Amniotic epithelial cell (primary cell): ENCODE data around the gene LRWD1.

Source experiments
- DNase-seq: peaks from one replicate; pipeline ENCODE4 v3.0.0-alpha.2; 2010; ENCODE audit warnings: low read depth

LRWD1 gene

GRCh38 chr7:102464577-102465280 lies at the start of gene LRWD1, which contains the start of gene ALKBH4:
TSS of gene LRWD1 (plus strand) at chr7:102464984. CDS start at chr7:102465081, 97 bp downstream.
TSS of gene ALKBH4 (minus strand) at chr7:102464863. CDS start at chr7:102464836, 27 bp downstream.
- peak; percentile 74 for DNase-seq

- DNase-seq, result no peak
Observed at GRCh38 chr7:102415685-102416225, 49.0 kb upstream of the LRWD1 start.

- DNase-seq, result no peak
Observed at GRCh38 chr7:102416406-102416805, 48.4 kb upstream of the LRWD1 start.

- DNase-seq, result no peak
Observed at GRCh38 chr7:102417105-102417504, 47.7 kb upstream of the LRWD1 start.

GRCh38 chr7:102418592-102418991 lies 46.2 kb upstream of the LRWD1 start:
- DNase-seq, result no peak

- no peak for DNase-seq
Observed at GRCh38 chr7:102421706-102422240, 43.0 kb upstream of the LRWD1 start.

GRCh38 chr7:102424129-102424551 lies 40.6 kb upstream of the LRWD1 start:
- no peak for DNase-seq

GRCh38 chr7:102424787-102425218 lies 40.0 kb upstream of the LRWD1 start:
- no peak for DNase-seq

GRCh38 chr7:102425639-102426267 lies 39.0 kb upstream of the LRWD1 start:
- no peak for DNase-seq

GRCh38 chr7:102426268-102427018 lies 38.3 kb upstream of the LRWD1 start:
- no peak for DNase-seq

GRCh38 chr7:102427019-102427405 lies 37.8 kb upstream of the LRWD1 start:
- no peak for DNase-seq

- no peak for DNase-seq
Observed at GRCh38 chr7:102429141-102429899, 35.5 kb upstream of the LRWD1 start.

- DNase-seq, result no peak
Observed at GRCh38 chr7:102431617-102432298, 33.0 kb upstream of the LRWD1 start.

GRCh38 chr7:102432442-102433218 lies 32.2 kb upstream of the LRWD1 start:
- no peak for DNase-seq

GRCh38 chr7:102433219-102434038 lies 31.4 kb upstream of the LRWD1 start, which contains the start of gene ORAI2:
TSS of gene ORAI2 (plus strand) at chr7:102433575. CDS start at chr7:102438957, 5,382 bp downstream.
- DNase-seq, result peak; percentile 38

GRCh38 chr7:102434039-102434486 lies 30.7 kb upstream of the LRWD1 start:
- DNase-seq, result no peak

- no peak for DNase-seq
Observed at GRCh38 chr7:102436118-102436517, 28.7 kb upstream of the LRWD1 start.

- DNase-seq, result peak; percentile 63
Observed at GRCh38 chr7:102439963-102440795, 24.6 kb upstream of the LRWD1 start.
